Activated CD4-positive, CD25-positive, alpha-beta regulatory T cell treated with anti-CD3 and anti-CD28 coated beads, Interleukin-2, amount 50 U/mL, for 16 hours (primary cell): ENCODE data around the gene CHML.

ENCODE experiments used
- DNase-seq: peaks from one replicate; pipeline ENCODE4 v3.0.0-alpha.2; 2020; ENCODE audit warnings: low read depth, low spot score

CHML gene

DNA sequence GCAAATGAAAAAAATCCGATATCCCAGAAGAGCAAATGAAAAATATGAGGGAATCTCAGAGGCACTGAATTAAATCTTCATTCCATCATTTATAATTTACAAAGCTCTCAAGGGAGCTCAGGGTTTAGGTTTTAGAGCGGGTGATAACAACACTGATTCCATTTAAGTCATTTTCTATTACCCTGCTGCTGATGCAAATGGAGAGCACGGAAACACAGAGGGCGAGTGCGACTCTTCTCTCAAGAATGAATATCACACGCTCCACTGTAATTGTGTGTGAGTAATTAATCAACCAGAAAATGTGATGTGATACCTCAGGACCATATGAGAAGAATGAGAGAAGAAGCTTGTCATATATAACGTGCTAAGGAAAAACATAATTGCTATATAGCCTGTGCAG lies 22.7 kb downstream of the CHML start:
- DNase-seq = no peak

DNA sequence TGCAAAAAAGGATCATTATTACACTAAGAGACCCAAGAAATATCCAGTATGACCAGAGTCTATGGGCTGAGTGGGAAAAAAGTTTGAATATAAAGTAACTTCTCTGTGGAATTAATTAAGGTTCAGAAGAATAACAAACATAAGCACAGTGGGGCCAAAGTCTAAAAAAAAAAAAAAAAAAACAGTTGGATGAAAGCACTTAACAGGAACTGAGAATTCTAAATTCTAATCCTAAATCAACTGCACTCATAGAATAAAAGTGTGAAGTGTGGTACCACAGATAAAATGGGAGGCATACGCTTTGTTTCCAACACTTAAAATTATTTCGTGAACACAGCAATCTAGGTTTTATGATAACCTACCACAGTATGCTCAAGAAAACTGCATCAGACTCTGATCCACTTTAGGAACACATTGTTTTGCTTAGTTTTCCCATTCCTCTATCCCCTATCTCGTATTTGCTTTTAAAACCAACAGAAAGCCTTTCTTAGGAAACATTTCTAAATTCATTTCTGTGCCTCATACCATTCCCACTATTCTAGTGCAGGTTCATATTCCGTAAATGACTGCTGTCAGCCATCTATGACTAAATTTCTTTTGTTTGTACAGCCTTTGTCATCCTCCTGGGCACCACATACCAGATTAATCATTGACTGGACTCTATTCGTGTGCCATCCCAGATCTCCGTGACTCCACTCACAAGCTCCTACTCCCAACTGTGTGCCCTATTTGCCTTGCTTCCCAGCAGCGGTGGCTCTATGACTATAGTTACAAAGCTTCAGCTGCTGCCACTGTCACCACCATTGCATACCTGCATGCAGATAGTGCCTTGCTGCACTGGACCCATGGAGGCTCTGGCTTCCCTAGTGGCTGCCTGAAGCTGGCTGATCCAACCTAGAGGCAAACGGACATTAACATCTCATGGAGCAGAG lies 24.9 kb downstream of the CHML start:
- no peak for DNase-seq

DNA sequence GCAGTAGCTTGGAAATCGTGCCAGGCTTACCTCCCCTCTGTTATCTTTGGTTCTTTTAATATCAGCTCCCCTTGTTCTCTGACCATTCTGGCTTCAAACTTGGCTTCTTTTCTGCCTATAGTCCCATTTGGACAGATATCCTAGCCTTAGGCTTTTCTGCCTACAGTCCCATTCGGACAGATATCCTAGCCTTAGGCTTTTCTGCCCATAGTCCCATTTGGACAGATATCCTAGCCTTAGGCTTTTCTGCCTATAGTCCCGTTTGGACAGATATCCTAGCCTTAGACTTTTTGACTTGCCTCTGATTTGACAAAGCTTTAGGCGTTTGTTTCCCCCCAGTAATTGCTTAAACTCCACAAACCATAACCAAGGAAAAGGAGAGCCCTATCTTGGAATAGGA lies 25.6 kb downstream of the CHML start:
- DNase-seq = no peak

DNA sequence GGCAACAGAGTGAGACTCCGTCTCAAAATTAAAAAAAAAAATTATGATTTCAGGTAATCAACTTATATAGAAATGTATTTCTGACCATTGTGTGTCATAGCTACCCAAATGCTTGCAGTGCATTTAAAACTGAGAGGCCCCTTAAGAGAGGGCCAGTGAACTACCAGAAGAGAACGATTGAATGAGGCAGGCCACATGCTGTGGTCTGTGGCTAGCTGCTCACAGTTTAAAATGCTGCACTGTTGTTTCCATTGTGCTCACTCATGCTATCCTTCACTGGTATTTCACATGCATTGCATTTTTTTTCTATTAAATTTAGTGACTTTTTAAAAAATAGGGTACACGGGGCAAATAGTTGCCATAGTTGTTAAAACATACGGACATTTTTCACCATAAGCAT lies 26.0 kb downstream of the CHML start:
- no peak for DNase-seq

DNA sequence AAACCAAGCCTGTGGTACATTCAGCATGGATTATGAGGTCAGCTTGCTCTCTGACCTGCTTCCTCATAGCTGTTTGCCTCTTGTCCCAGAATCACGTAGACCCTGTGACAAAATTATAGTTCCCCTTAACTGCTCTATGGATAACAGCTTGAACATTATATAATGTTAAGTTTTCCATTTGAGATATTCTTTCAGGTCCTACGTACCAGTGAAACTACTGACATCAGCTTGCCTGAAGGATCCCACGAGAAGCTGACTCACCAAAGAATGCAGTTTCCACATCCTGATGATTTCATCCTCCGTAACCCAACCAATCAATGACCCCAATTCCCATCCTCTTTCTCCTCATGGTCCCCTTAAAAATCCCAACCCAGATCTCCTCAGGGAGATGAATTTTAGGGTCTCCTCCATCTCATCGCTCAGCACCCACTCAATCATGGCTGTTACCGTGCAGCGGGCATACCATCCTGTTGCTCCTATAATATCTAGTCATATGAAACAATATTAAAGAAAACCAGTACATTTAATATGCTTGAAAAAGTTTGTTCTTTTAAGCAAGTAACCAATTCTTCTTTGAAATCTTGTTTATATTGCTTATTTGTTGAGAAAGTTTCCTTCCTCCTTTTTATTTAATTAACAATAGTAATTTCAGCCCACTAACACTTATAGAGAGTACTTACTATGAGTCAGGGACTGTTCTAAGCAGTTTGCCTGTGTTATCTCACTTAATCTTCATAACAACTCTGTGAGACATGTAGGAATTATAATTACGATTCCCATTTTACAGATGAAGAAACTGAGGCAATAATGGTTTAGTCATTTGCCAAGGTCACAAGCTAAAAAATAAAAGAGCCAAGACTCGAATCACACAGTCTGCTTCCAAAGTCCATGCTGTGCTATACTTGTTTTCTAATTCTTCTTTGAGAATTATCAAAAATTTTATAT lies 27.4 kb downstream of the CHML start:
- no peak for DNase-seq

DNA sequence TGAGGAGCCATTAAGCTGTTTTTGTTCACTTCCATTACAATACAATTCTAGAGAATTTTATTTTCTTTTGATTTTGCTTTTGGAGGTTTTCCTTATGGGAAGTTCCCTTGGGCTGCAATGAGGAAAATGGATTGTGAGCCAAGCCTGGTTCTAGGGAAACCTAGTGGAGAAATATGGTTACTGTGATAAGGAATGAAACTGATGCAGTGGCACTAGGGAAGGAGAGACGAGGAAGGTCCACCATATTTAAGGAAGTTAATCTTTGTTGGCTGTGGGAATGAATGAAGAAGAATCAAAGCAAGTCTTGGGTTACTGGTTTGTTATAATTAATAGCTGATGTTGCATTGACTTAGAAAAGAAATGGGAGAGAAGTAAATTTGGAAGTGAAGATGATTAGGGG lies 28.4 kb downstream of the CHML start:
- DNase-seq = no peak

DNA sequence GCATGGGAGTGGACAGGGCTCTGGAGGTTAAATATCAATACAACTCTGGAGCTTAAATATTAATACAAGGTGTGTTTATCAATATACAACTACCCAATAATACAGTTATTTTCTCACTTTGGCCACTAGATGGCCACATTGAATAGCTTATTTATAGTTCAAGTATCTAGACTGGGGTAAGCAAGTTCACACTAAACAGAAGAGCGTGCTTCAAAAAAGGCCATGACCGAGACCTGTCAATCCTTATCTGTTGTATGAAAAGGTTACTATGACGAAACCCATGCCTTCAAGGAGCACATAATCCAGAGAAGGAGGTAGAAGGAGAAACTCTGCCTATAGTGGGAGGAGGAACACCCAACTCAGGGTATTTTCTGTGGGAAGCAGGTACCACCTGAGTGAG lies 29.1 kb downstream of the CHML start:
- DNase-seq = no peak

DNA sequence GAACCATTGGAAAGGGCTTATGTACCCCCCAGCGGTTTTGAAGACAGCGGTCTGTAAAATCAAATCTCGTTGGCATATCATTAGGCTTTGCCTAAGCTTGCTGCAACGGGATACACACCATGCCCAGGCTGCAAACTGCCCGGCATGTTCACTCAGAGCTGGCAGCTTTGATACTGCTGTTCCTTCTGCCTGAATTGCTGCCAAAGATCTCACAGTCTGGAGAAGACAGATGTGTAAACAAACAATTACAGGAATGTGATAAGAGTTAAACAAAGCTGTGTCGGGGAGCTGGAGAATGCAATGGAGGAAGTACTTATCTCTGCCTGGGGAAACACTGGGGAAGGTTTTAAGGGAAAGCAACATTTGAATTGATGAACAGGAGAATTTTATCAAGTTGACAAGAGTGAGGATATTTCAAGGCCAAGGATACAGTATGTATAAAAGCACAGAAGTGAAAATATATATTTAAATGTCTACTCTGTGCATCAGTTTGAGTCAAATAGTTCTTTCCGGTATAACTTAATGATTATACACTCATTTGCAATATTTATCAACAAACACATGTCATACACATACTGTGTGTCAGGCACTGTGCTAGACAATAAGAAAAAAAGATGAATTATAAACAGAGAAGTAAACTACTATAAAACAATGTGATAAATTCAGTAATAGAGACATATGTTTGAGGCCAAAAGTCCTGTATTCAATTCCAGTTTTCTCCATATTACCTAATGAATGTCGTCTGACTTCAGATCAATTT lies 29.9 kb downstream of the CHML start:
- DNase-seq = no peak

DNA sequence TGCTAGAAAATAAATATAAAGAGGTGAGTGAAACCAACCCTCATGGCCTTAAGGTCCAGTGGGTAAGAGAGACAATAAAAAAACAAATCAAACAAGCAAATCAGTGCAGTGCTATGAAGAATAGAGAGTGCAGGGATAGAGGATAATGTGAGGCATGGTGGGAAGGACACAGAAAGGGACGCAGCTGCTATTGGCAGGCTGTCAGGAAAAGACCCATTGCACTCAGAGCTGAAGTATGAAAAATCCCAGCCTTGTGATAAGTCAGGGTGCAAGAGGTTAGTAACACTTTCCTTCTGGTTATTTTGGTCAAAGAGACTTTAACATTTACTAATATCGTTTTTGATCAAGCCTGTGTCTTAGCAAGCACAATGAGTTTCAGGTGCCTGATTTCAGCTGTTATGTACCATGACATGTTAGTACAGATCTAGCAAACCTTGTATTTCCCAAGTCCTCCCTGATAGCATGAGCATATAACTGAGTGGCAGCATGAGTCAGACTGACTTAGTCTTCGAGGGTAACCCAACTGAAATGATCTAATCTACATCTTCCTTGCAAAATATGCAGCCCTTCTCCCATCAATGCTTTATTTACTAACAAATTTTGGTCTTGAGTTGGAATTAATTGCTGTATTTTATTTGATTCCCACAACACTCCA lies 31.7 kb downstream of the CHML start:
- no peak for DNase-seq

DNA sequence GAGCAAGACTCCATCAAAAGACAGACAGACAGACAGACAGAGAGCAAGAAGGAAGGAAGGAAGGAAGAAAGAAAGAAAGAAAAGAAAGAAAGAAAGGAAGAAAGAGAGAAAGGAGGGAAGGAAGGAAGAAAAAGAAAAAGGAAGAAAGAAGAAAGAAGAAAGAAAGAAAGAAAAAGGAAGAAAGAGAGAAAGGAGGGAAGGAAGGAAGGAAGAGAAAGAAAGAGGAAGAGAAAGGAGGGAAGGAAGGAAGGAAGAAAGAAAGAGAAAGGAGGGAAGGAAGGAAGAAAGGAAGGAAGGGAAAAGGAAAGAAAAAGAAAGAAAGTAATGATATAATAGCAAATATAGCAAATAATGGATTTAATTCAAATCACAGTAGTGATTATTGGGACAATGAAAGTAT lies 32.7 kb downstream of the CHML start:
- DNase-seq = no peak

DNA sequence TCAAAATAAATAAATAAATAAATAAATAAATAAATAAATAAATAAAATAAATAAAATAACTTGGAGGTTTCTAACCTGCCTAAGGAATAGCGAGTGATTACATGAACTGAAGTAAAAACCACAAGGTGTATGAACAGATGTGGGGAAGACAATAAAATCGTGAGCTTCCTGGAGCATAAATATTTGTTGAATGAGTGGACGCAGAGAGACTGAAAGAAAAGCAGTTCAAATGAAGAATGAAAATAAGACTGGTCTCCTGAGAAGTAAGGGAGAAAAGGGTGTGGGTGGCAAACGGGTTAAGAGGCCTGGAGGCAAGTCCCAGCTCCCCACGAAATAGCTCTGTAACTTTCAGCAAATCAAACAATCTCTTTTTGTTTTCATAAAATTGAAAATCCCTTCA lies 33.6 kb downstream of the CHML start:
- DNase-seq = no peak

DNA sequence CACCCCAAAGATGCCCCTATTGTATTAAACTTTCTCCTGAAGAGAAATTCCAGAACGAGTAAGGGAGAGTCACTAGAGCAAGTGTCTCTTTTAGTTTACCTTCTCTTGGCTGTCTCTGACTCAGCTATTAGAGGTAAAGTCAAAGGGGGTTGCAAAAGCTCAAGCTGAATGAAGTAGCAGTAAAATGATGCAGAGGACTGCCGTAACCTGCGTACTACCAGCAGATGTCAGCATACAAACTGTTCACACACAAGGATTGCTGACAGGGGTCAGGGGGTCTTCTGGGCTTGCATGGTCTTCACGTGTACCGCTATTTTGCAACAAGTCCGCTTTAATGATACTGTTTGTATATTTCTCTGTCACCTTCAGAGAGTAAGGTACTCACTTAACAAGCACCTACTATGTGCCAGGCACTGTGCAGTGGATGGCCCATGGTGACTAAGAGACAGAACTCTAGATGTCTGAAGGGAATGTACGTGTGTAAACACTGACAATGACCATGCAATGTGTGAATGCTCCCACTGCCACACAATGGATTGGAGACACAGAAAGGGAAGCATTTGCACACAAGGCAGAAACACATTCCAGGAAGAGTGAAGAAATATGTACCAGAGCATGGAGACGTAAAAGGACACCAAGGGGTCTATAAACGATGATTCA lies 34.9 kb downstream of the CHML start:
- no peak for DNase-seq

DNA sequence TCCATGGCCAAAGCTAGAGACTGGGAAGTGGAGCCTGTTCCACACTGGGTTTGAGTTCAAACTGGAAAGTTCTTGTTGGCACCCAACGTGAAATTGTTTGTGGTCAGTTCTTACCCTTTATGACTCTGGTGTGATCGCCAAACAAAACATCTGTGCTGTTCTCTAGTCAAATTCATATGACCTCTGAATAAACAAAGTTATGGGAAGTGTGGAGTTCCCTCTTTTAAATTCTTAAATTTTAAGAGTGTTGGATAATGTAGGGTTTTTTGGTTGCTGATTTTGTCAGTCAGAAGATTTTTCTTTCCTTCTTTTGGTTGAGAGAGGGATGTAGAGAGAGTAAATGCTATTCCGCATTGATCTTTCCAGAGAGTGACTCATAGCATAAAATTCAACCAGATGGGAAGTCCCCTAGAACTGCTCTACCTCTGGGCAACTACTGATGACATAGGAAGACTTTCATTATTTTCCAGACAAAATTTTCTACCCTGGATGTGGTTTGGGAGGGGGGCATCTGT lies 36.4 kb downstream of the CHML start:
- DNase-seq = no peak

DNA sequence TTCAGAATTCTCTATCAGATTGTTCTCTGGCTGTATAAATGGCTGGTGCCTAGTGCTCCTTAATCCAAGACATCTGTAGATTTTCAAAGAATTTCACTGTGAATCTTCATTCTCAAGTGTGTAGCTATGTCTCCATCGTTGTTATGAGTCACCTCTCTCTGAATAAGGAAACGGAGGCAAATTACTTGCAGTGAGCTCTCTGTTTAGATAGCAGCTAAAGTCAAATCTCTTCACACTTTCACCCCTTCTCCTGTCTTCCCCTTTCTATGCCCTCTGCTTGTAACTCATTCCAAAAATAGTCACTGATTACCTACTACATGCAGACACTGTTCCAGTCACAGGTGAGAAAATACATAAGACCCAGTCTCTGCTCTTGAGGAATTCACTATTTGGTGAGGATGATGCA lies 39.7 kb downstream of the CHML start:
- DNase-seq = no peak

DNA sequence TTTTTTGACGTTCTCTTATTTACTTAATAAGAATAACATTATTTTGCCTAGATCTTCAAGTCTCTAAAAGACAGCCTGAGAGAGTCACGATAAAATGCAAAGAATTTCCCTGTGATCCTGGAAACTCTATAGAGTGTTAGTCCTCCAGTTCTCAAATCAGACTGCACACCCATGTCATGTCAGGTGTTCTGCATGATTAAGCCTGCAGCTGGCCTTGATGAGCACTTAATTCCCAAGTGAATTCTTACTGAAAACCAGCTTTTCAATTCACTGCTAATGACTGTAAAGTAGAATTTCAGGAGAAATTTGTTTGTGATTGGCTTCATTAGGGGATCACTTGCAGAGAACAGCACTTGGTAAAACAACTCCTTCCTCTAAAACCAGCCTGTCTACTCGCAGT lies 41.9 kb downstream of the CHML start:
- no peak for DNase-seq

DNA sequence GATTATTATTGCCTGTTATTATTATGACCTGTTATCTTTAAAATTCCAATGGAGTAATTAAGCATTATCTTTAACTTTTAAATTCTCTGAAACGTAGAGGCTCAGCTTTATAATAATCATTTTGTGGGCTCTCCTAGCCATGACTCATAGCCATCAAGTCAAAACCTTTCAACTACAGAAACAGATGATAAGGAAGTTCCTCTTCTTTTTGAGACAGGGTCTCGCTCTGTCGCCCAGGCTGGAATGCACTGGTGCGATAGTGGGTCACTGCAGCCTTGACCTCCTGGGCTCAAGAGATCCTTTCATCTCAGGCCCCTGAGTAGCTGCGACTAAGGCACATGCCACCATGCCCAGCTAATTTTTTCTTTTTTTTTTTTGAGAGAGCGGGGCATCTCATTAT lies 43.5 kb downstream of the CHML start:
- DNase-seq = no peak

DNA sequence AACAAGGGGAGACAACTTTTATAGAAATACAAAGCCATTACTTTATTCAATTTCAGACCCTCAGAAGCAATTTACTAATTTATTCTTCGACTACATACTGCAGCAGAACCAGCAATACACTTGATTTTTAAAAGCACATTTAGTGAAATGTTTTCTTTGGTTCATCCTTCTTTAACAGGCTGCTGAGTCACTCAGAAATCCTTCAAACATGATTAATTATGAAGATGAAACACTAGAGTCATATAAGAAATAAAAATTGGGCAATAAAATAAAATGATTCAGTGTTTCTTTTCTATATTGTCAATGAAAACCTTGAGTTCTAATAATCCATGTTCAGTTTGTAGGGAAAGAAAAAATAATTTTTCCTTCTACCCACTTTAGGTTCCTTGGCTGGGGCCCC lies 47.0 kb downstream of the CHML start:
- DNase-seq = no peak

DNA sequence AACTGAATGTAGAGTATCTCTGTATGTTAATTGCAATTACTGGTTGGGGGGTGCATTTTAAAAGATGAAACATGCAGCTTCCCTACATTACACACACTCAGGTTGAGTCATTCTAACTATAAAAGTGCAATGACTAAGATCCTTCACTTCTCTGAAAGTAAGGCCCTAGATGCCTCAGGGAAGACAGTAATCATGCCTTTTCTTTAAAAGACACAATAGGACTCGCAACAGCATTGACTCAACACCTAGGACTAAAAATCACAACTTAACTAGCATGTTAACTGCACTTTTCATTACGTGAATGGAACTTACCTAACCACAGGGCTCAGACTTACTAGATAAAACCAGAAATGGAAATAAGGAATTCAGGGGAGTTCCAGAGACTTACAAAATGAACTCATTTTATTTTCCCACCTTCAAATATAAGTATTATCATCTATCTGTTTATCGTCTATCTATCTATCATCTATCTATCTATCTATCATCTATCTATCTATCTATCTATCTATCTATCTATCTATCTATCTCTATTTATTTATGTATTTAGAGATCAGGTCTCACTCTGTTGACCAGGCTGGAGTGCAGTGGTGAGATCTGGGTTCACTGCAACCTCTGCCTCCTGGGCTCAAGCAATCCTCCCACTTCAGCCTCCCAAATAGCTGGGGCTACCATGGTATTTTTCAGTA lies 47.8 kb downstream of the CHML start:
- DNase-seq = no peak

DNA sequence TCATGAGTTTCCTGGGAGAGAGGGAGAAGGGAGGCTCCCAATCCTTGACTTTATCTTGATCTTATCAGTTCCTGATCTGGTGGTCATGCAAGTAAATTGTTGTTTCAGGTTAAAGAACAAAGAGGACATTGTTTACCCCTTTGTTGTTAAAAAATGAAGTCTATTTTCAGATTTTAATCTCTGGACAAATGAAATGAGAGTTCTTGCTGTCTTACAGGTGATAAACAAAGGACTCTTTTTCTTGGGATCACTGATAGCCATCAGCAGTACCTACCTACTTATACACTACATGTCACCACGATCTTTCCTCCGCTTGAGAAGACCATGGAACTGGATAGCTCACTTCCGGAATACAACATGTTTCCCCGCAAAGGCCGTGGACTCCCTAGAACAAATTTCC lies 48.4 kb downstream of the CHML start:
- no peak for DNase-seq

DNA sequence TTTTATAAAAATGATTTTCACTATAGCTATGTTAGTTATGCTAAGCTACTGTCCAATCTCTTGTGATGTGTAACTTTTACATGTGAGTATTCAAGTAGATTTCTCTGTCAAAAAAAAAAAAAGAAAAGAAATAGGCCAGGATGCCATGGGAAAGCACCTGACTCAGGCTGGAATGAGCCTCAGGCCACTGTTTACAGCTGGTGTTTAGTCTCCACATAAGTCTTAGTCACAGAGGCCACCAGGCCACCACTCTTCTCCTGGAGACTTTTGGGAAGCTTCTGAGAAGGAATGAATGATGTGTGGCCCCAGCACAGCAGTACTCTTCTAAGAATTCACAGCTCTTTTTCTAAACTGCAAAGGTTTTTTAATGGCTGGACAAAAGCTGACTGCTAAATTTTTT lies 48.9 kb downstream of the CHML start:
- DNase-seq = no peak
